ENCODE results near the gene KCTD11. TPM values are rescaled to one million over a fixed set of nuclear protein-coding genes. Genes with fewer than 3 reads are reported as not detected.

Gene KCTD11
- total RNA-seq, 1 donor: 6.9 TPM

DNA sequence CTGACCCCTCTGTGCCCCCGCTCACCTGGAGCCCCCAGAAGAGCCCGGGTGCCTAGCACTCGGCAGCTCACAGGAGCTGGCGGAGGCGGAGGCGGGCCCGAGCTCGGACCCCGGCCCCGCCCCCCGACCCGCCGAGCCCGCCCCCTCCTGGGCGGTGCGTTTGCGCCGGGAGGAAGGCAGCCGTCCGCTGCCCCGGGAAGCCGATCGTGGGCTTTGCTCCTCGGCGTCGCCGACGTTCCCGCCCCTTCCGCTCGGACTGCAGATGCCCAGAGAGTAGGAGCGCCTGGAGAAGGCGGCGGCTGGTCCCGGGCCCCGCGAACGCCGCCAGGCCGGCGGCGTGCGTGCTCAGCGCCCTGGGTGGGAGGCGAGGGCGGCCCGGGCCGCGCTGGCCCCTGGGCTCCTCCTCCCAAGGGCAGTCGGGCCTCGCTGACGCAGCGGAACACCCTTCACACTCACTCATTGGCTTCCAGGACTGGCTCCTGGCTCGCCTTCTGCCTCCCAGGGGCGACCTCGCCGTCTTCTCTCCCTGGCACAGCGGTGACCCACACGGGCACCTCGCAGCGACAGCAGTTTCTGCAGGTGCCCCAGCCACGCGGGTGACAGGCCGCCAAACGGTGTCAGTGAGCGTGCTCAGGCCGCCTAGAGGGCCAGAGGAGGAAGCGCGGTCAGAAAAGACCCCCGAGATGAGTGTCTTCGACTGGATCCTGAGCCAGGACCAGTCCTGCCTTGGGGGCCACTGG lies 42.7 kb downstream of the KCTD11 start, which contains the start of gene PLSCR3:
PLSCR3 (minus strand) TSS at position 74 of the 740 bp plus-strand sequence. CDS start 415 bp downstream, outside the sequence.
- H3K4me3 ChIP-seq (ENCODE audit: low read depth, low read length): peak within 1 kb of the TSS; percentile 84
- TF ChIP-seq, protein P1, sequence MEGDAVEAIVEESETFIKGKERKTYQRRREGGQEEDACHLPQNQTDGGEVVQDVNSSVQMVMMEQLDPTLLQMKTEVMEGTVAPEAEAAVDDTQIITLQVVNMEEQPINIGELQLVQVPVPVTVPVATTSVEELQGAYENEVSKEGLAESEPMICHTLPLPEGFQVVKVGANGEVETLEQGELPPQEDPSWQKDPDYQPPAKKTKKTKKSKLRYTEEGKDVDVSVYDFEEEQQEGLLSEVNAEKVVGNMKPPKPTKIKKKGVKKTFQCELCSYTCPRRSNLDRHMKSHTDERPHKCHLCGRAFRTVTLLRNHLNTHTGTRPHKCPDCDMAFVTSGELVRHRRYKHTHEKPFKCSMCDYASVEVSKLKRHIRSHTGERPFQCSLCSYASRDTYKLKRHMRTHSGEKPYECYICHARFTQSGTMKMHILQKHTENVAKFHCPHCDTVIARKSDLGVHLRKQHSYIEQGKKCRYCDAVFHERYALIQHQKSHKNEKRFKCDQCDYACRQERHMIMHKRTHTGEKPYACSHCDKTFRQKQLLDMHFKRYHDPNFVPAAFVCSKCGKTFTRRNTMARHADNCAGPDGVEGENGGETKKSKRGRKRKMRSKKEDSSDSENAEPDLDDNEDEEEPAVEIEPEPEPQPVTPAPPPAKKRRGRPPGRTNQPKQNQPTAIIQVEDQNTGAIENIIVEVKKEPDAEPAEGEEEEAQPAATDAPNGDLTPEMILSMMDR (IDR thresholded peaks at IDR 0.05; ENCODE audit: insufficient read depth, low read length): peak; percentile 58
- DNase-seq (ENCODE audit: low read depth): peak; percentile 81

DNA sequence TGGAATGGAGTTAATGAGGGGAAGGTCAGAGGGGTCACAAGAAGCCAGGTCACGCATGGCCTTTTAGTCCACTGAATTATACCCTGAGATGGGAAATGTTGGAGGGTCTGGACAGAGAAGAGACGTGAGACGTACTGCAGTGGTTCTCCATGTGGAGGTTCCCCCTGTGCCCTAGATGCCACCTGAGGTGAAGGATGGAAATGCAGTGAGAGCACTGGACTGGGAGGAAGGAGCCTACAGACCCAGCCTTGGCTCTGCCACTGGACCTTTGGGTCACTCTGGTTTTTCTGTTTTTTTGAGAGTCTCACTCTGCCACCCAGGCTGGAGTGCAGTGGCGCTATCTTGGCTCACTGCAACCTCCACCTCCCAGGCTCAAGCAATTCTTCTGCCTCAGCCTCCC lies 44.2 kb downstream of the KCTD11 start:
- TF ChIP-seq, protein P1 (IDR thresholded peaks at IDR 0.05; ENCODE audit: insufficient read depth, low read length): no peak
- no peak for DNase-seq (ENCODE audit: low read depth)
- no peak overlapping the region for H3K4me3 ChIP-seq (ENCODE audit: low read depth, low read length)

DNA sequence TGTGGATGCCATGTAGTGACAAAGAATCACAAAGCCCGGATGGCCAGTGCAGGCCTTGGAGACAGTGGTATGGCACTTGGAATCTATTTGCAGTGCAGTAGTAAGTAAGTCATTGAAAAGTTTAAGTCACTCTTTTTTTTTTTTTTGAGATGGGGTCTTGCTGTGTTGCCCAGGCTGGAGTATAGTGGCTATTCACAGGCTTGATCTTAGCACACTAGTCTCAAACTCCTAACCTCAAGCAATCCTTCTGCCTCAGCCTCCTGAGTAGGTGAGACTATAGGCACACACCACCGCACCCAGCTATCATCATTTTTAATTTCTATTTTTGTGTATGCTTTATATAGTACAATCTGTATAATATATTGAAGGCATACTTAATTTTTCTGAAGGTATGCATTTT lies 46.6 kb downstream of the KCTD11 start:
- H3K4me3 ChIP-seq (ENCODE audit: low read depth, low read length): no peak overlapping the region
- DNase-seq (ENCODE audit: low read depth): no peak
- TF ChIP-seq, protein P1 (IDR thresholded peaks at IDR 0.05; ENCODE audit: insufficient read depth, low read length): no peak

DNA sequence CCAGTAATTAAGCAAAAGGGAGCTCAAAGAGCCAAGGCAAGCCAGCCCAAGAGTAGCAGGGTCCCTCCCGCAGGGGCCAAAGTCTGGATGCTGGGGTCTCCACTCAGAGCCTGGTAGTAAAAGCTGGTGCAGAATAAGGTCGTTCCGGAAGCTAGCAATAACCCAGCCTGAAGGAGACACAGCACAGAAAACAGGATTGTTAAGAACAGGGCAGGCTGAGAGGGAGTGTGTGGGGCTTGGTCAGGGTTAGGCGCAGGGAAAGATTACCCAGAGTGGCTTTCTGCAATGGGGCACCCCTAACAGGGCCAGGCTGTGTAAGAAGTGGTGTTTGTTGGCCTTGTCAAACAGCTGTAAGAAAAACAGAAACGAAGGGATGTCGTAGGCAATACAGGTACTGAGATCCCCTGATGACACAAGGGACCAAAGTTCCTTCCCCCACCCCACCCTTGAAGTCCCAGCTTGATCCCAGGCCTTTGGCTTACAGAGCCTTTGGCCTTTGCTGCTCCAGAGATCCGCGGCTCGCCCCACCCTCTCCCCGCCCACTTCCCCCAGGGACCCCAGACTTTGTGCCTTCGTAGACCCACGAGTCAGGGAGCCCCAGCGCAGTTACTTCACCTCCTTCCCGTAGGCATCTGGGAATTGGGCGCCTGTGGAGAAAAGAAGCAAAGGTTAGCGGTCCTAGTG lies 51.2 kb downstream of the KCTD11 start:
- peak overlapping the region; percentile 83 for H3K4me3 ChIP-seq (ENCODE audit: low read depth, low read length)
- TF ChIP-seq, protein P1 (IDR thresholded peaks at IDR 0.05; ENCODE audit: insufficient read depth, low read length): no peak
- no peak for DNase-seq (ENCODE audit: low read depth)

DNA sequence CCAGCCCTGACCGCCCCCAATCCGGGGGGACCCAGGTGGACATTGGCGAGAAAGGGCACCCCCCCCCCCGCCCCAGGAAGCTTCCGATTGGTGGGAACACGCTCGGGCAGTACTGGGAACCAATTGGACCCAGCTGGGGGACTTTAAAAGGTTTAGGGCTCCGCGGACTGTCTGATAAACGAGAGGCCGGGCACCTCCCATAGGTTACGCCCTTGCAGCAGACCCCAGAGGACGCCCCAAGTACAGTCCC lies 51.7 kb downstream of the KCTD11 start:
- TF ChIP-seq, protein P1 (IDR thresholded peaks at IDR 0.05; ENCODE audit: insufficient read depth, low read length): no peak
- H3K4me3 ChIP-seq (ENCODE audit: low read depth, low read length): peak overlapping the region; percentile 83
- no peak for DNase-seq (ENCODE audit: low read depth)

DNA sequence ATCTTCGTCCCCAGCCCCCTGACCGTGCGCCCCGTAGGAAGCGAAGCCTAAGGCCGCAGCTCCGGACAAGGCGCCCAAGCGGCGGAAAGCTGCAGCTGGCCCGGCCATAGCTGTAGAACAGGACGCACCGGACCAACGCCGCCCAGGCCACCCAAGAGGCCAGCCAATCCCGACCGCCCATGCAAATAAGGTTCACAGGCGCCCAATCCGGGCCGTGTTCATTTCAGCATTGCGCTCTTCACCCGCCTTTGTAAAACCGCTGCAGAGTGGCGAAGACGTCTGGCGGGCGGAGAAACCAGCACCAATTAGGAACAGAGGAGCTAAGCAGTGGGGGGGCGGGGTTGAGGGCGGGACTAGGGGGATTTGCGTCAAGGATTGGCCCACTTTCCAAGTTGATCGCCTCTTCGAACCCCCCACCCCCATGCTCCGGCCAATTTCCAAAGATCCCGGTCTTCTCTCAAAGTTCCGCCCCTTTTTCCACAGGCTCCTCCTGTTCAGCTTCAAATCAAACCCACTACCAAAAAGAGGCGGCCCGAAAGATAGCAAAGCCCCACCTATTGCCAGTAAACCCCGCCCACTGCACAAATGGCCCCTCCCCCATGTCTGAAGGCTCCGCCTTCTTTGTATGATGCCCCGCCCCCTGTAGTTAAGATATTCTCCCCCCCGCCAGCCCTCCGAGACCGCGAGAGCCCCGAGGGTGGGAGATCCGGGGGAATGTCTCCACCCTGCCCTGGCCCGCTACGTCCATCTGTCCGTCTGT lies 52.2 kb downstream of the KCTD11 start, which contains the start of gene TMEM256:
TMEM256 (minus strand) TSS at position 121 of the 760 bp plus-strand sequence; CDS start at position 108, 13 bp downstream.
- TF ChIP-seq, protein P1 (IDR thresholded peaks at IDR 0.05; ENCODE audit: insufficient read depth, low read length): peak; percentile 11
- peak; percentile 99 for DNase-seq (ENCODE audit: low read depth)
- peak within 1 kb of the TSS; percentile 83 for H3K4me3 ChIP-seq (ENCODE audit: low read depth, low read length)

Small RNAs within 50 kb of the gene (small RNA-seq; reads per million reads assigned to genes)
- gene AC026954.2: not detected

Other genes starting within 250 kb of the KCTD11 start
- not detected in 2 replicates for gene ASGR2, start 237.3 kb upstream of the KCTD11 start, total RNA-seq (ENCODE audit: low replicate concordance)
- 0.09 and 2.8 TPM in 2 replicates for gene ASGR1, start 172.8 kb upstream of the KCTD11 start, total RNA-seq (ENCODE audit: low replicate concordance)
- 2.9 and 11.9 TPM in 2 replicates for gene DLG4, start 132.3 kb upstream of the KCTD11 start, total RNA-seq (ENCODE audit: low replicate concordance)
- 136 and 210 TPM in 2 replicates for gene ACADVL, start 132.2 kb upstream of the KCTD11 start, total RNA-seq (ENCODE audit: low replicate concordance)
- gene DVL2, start 117.6 kb upstream of the KCTD11 start, total RNA-seq (ENCODE audit: low replicate concordance): 67.7 and 102 TPM in 2 replicates
- gene PHF23, start 112.7 kb upstream of the KCTD11 start, total RNA-seq (ENCODE audit: low replicate concordance): 26.7 and 40.3 TPM in 2 replicates
- gene GABARAP, start 109.7 kb upstream of the KCTD11 start, total RNA-seq (ENCODE audit: low replicate concordance): 293 and 420 TPM in 2 replicates
- 15.3 and 41.2 TPM in 2 replicates for gene CTDNEP1, start 100.4 kb upstream of the KCTD11 start, total RNA-seq (ENCODE audit: low replicate concordance)
- 31.6 and 35.6 TPM in 2 replicates for gene ELP5, start 99.9 kb upstream of the KCTD11 start, total RNA-seq (ENCODE audit: low replicate concordance)
- 3.0 TPM in 1 of 2 replicates, not detected in the other for gene CLDN7, start 89.7 kb upstream of the KCTD11 start, total RNA-seq (ENCODE audit: low replicate concordance)
- gene SLC2A4, start 70.4 kb upstream of the KCTD11 start, total RNA-seq (ENCODE audit: low replicate concordance): 0.18 TPM in 1 of 2 replicates, not detected in the other
- not detected in 2 replicates for gene YBX2, start 57.5 kb upstream of the KCTD11 start, total RNA-seq (ENCODE audit: low replicate concordance)
- gene EIF5A, start 44.5 kb upstream of the KCTD11 start, total RNA-seq (ENCODE audit: low replicate concordance): 78.3 and 1,006 TPM in 2 replicates
- 28.4 and 69.1 TPM in 2 replicates for gene GPS2, start 36.8 kb upstream of the KCTD11 start, total RNA-seq (ENCODE audit: low replicate concordance)
- gene NEURL4, start 22.8 kb upstream of the KCTD11 start, total RNA-seq (ENCODE audit: low replicate concordance): 17.4 and 17.7 TPM in 2 replicates
- gene ACAP1, start 15.6 kb upstream of the KCTD11 start, total RNA-seq (ENCODE audit: low replicate concordance): 0.72 TPM in 1 of 2 replicates, not detected in the other
- gene TMEM95, start 3.0 kb downstream of the KCTD11 start, total RNA-seq (ENCODE audit: low replicate concordance): not detected in 2 replicates
- gene TNK1, start 28.9 kb downstream of the KCTD11 start, total RNA-seq (ENCODE audit: low replicate concordance): under 0.01 TPM in 1 of 2 replicates, not detected in the other
- 19.5 and 26.9 TPM in 2 replicates for gene PLSCR3, start 42.4 kb downstream of the KCTD11 start, total RNA-seq (ENCODE audit: low replicate concordance)
- 21.7 and 43.7 TPM in 2 replicates for gene TMEM256, start 51.9 kb downstream of the KCTD11 start, total RNA-seq (ENCODE audit: low replicate concordance)
- 7.0 and 20.3 TPM in 2 replicates for gene NLGN2, start 55.7 kb downstream of the KCTD11 start, total RNA-seq (ENCODE audit: low replicate concordance)
- not detected in 2 replicates for gene SPEM1, start 68.2 kb downstream of the KCTD11 start, total RNA-seq (ENCODE audit: low replicate concordance)
- gene SPEM2, start 73.5 kb downstream of the KCTD11 start, total RNA-seq (ENCODE audit: low replicate concordance): not detected in 2 replicates
- gene SPEM3, start 76.7 kb downstream of the KCTD11 start, total RNA-seq (ENCODE audit: low replicate concordance): 0.25 TPM in 1 of 2 replicates, not detected in the other
- gene TMEM102, start 83.3 kb downstream of the KCTD11 start, total RNA-seq (ENCODE audit: low replicate concordance): 1.6 and 2.2 TPM in 2 replicates
- 0.36 and 1.7 TPM in 2 replicates for gene FGF11, start 87.3 kb downstream of the KCTD11 start, total RNA-seq (ENCODE audit: low replicate concordance)
- 4.7 and 6.1 TPM in 2 replicates for gene CHRNB1, start 92.9 kb downstream of the KCTD11 start, total RNA-seq (ENCODE audit: low replicate concordance)
- 37.4 and 45.5 TPM in 2 replicates for gene ZBTB4, start 127.5 kb downstream of the KCTD11 start, total RNA-seq (ENCODE audit: low replicate concordance)
- not detected in 2 replicates for gene SLC35G6, start 129.3 kb downstream of the KCTD11 start, total RNA-seq (ENCODE audit: low replicate concordance)
- 72.9 and 74.1 TPM in 2 replicates for gene POLR2A, start 132.2 kb downstream of the KCTD11 start, total RNA-seq (ENCODE audit: low replicate concordance)
- gene TNFSF12, start 196.9 kb downstream of the KCTD11 start, total RNA-seq (ENCODE audit: low replicate concordance): 10.1 and 14.5 TPM in 2 replicates
- gene TNFSF13, start 206.6 kb downstream of the KCTD11 start, total RNA-seq (ENCODE audit: low replicate concordance): 1.1 and 1.4 TPM in 2 replicates
- gene SENP3, start 209.8 kb downstream of the KCTD11 start, total RNA-seq (ENCODE audit: low replicate concordance): 14.6 and 60.4 TPM in 2 replicates
- 4.9 and 71.7 TPM in 2 replicates for gene CD68, start 227.5 kb downstream of the KCTD11 start, total RNA-seq (ENCODE audit: low replicate concordance)
- gene MPDU1, start 231.7 kb downstream of the KCTD11 start, total RNA-seq (ENCODE audit: low replicate concordance): 32.3 and 127 TPM in 2 replicates
- 0.57 and 1.4 TPM in 2 replicates for gene SOX15, start 237.9 kb downstream of the KCTD11 start, total RNA-seq (ENCODE audit: low replicate concordance)